Measurements from ENCODE around the gene HAO2. TPM values are rescaled to one million over a fixed set of nuclear protein-coding genes. Genes with fewer than 3 reads are reported as not detected.
A peak's percentile ranks its signal among the peaks of the same experiment; 100 is the strongest.

Gene HAO2
- total RNA-seq, 2 donors from 2014 or later, result not detected

DNA sequence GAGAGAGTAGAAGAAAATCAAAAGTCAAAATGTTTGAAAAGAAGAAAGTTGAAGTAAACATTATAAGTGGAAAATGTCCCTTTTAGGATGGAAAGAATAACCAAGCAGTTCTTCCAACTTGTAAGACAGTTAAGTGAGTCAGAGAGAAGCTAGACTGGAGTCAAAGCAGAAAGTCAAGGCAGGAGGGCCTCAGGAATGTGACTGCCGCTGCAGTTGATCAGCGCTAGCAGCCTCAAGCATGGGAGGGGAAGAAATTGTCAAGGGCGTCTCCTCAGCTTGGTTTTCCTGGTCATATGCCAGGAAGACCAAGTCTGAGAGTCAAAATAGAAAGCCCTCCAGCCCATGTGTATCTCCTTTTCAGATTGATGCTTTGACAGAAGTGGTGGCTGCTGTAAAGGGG is 23.2 kb downstream of the HAO2 start:
- DNase-seq (ENCODE audit: low spot score in 2 of 2), result no peak
- no peak for ATAC-seq
- no peaks in the 10 kb centered on the region for H3K36me3 Mint-ChIP-seq
- peaks cover 0 to 3% of the 10 kb centered on the region in 2 donors for H3K9me3 Mint-ChIP-seq
- H3K27ac Mint-ChIP-seq, result no peak overlapping the region

GRCh38 chr1:119394085-119394484 is 25.5 kb downstream of the HAO2 start:
- peaks cover 0 to 3% of the 10 kb centered on the region in 2 donors for H3K9me3 Mint-ChIP-seq
- DNase-seq (ENCODE audit: low spot score in 2 of 2) (no peak), ATAC-seq (no peak)
- H3K36me3 Mint-ChIP-seq, result no peaks in the 10 kb centered on the region
- H3K27ac Mint-ChIP-seq, result no peak overlapping the region

DNA sequence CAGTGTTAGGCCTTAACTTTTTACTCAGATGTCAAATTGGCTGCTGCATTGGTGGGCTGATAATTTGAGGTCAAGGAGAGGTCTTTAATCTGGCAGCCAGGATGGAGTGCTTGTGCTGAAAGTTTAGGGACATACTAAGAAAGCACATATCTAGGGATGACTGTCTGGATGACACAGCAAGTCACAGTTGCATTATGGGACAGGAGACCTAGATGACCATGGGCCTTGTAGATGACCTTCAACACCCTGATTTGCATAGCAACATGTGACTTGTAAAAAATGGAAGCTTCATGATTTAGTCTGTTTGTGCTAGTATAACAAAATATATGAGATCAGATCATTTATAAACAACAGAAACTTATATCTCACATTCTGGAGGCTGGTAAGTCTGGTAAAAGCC is 28.4 kb downstream of the HAO2 start:
- Mint-ChIP-seq H3K27ac (no peak overlapping the region), H3K9me3 (no peaks in the 10 kb centered on the region), H3K36me3 (no peaks in the 10 kb centered on the region)
- no peak for DNase-seq (ENCODE audit: low spot score in 2 of 2)
- ATAC-seq, result no peak

GRCh38 chr1:119397986-119398385 is 29.4 kb downstream of the HAO2 start:
- Mint-ChIP-seq H3K36me3 (peaks cover 0 to 7% of the 10 kb centered on the region in 2 donors), H3K9me3 (no peaks in the 10 kb centered on the region), H3K27ac (no peak overlapping the region)
- ATAC-seq (no peak), DNase-seq (ENCODE audit: low spot score in 2 of 2) (no peak)

- ATAC-seq (no peak), DNase-seq (ENCODE audit: low spot score in 2 of 2) (no peak)
- Mint-ChIP-seq H3K36me3 (peaks cover 0 to 7% of the 10 kb centered on the region in 2 donors), H3K27ac (no peak overlapping the region), H3K9me3 (peaks cover 8 to 12% of the 10 kb centered on the region in 2 donors)
These were observed 36.2 kb downstream of the HAO2 start for GRCh38 chr1:119404736-119405135.

GRCh38 chr1:119409731-119410130 is 41.1 kb downstream of the HAO2 start:
- Mint-ChIP-seq H3K36me3 (no peaks in the 10 kb centered on the region), H3K27ac (no peak overlapping the region), H3K9me3 (peaks cover 8 to 12% of the 10 kb centered on the region in 2 donors)
- ATAC-seq (no peak), DNase-seq (ENCODE audit: low spot score in 2 of 2) (no peak)

DNA sequence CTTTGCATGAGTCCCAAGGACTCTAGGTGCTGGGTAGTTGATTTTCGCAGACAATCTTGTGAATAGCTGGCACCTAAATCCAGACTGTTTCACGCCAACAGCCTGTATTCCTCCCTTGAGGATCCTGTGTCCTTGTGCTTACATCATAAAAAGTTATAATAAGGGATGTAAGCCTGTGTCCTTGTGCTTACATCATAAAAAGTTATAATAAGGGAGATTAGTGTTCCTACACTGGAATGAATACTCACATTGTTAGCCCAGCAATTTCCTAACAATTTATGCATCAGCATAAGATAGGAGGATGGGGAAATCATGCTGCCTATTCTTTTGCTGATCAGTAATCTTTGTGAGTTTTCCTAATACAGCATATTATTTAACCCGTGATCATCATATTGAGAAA is 42.4 kb downstream of the HAO2 start:
- peaks cover 8% of the 10 kb centered on the region in 2 donors for H3K9me3 Mint-ChIP-seq
- no peak overlapping the region for H3K27ac Mint-ChIP-seq
- H3K36me3 Mint-ChIP-seq, result no peaks in the 10 kb centered on the region
- no peak for ATAC-seq
- DNase-seq (ENCODE audit: low spot score in 2 of 2), result no peak

- no peak for ATAC-seq
- Mint-ChIP-seq H3K27ac (no peak within 1 kb of the TSS), H3K9me3 (no peaks in the 10 kb centered on the region), H3K36me3 (no peaks in the 10 kb centered on the region)
- no peak for DNase-seq (ENCODE audit: low spot score in 2 of 2)
These were observed 46.4 kb downstream of the HAO2 start, which contains the start of gene HSD3B2 for GRCh38 chr1:119414950-119415349. HSD3B2 (plus strand) TSS chr1:119415150; CDS start chr1:119415420, 270 bp downstream.

GRCh38 chr1:119416006-119416640 is 47.5 kb downstream of the HAO2 start:
- Mint-ChIP-seq H3K9me3 (no peaks in the 10 kb centered on the region), H3K36me3 (no peaks in the 10 kb centered on the region), H3K27ac (no peak overlapping the region)
- no peak for ATAC-seq
- no peak for DNase-seq (ENCODE audit: low spot score in 2 of 2)

DNA sequence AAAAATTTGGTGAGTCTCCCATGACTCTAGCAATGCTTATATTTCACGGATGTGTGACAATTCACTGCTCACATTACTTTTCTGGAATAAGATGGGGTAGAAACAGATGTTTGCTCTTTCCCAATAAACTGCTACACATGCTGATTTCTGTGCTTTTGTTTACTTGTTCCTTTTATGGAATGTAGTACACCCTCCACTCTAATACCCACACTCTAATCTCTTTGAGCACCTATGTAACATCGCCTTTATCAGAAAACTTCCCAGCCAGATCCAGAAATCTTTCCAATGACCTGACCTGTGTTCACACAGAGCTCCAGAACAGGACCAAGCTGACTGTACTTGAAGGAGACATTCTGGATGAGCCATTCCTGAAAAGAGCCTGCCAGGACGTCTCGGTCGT is 50.5 kb downstream of the HAO2 start:
- ATAC-seq, result no peak
- DNase-seq (ENCODE audit: low spot score in 2 of 2), result no peak
- no peak overlapping the region for H3K27ac Mint-ChIP-seq
- H3K36me3 Mint-ChIP-seq, result no peaks in the 10 kb centered on the region
- no peaks in the 10 kb centered on the region for H3K9me3 Mint-ChIP-seq

- H3K9me3 Mint-ChIP-seq, result no peaks in the 10 kb centered on the region
- DNase-seq (ENCODE audit: low spot score in 2 of 2) (no peak), ATAC-seq (no peak)
- no peak overlapping the region for H3K27ac Mint-ChIP-seq
- H3K36me3 Mint-ChIP-seq, result no peaks in the 10 kb centered on the region
These were observed 52.1 kb downstream of the HAO2 start for GRCh38 chr1:119420638-119421037.

DNA sequence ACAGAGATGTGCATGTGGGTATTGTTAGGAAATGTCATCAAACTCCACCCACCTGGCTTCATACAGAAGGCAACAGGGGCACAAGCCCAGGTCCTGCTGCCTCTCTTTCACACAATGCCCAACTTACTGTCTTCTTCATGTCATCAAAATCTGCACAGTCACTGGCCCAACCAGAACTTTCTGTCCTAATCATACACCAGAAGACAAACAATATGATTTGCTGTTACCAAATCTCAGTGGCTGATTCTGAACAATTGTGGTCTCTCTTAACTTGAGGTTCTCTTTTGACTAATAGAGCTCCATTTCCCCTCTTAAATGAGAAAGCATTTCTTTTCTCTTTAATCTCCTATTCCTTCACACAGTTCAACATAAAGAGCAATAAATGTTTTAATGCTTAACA is 54.0 kb downstream of the HAO2 start:
- no peak for DNase-seq (ENCODE audit: low spot score in 2 of 2)
- Mint-ChIP-seq H3K36me3 (no peaks in the 10 kb centered on the region), H3K27ac (no peak overlapping the region), H3K9me3 (no peaks in the 10 kb centered on the region)
- ATAC-seq, result peak in 1 of 2 donors; percentile 80

GRCh38 chr1:119428991-119429390 is 60.4 kb downstream of the HAO2 start:
- no peaks in the 10 kb centered on the region for H3K9me3 Mint-ChIP-seq
- no peaks in the 10 kb centered on the region for H3K36me3 Mint-ChIP-seq
- DNase-seq (ENCODE audit: low spot score in 2 of 2) (no peak), ATAC-seq (no peak)
- no peak overlapping the region for H3K27ac Mint-ChIP-seq

- Mint-ChIP-seq H3K36me3 (no peaks in the 10 kb centered on the region), H3K9me3 (no peaks in the 10 kb centered on the region), H3K27ac (no peak overlapping the region)
These were observed 61.1 kb downstream of the HAO2 start for GRCh38 chr1:119429687-119430086.

DNA sequence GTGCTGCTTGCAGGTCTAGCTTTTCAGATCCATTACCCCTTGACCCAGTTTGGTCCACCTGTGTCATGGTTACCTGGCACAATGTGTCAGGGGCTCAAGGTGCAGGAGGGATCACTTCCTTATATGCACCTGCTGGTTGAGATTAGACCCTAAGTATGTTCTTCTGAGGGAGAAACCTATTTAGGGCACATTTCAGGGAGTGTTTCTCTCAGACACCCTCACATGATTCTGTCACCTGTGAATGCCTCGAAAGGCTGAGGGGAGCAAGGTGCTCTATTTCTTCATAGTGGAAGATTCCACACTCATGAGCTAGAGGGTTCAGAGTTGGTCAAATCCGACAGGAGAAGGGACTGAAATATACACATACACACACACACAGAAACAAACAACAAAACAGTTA is 61.9 kb downstream of the HAO2 start:
- Mint-ChIP-seq H3K36me3 (no peaks in the 10 kb centered on the region), H3K9me3 (no peaks in the 10 kb centered on the region), H3K27ac (no peak overlapping the region)
- ATAC-seq (no peak), DNase-seq (ENCODE audit: low spot score in 2 of 2) (no peak)

More at GRCh38 chr1:119429687-119430086, 61.1 kb downstream of the HAO2 start:
- DNase-seq (ENCODE audit: low spot score in 2 of 2), result no peak
- no peak for ATAC-seq

- H3K9me3 Mint-ChIP-seq, result no peaks in the 10 kb centered on the region
- ATAC-seq (no peak), DNase-seq (ENCODE audit: low spot score in 2 of 2) (no peak)
- no peak overlapping the region for H3K27ac Mint-ChIP-seq
- no peaks in the 10 kb centered on the region for H3K36me3 Mint-ChIP-seq
These were observed 63.3 kb downstream of the HAO2 start for GRCh38 chr1:119431836-119432235.

GRCh38 chr1:119435052-119435451 is 66.5 kb downstream of the HAO2 start:
- no peaks in the 10 kb centered on the region for H3K9me3 Mint-ChIP-seq
- ATAC-seq, result no peak
- no peak overlapping the region for H3K27ac Mint-ChIP-seq
- no peaks in the 10 kb centered on the region for H3K36me3 Mint-ChIP-seq
- DNase-seq (ENCODE audit: low spot score in 2 of 2), result no peak

DNA sequence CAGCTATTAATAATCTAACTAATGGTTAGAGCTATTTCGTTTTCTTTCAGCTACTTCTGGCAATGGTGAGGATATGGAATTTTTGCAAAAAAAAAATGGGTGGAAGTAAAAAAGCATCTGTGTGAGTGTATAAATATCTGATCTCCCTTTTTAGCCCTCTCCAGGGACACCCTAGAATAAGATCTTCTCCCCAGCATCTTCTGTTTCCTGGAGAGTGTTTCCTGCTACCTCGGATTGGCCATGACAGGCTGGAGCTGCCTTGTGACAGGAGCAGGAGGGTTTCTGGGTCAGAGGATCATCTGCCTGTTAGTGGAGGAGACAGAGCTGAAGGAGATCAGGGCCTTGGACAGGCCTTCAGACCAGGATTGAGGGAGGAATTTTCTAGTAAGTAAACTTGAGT is 70.2 kb downstream of the HAO2 start:
- DNase-seq (ENCODE audit: low spot score in 2 of 2) (no peak), ATAC-seq (no peak)
- Mint-ChIP-seq H3K36me3 (no peaks in the 10 kb centered on the region), H3K9me3 (no peaks in the 10 kb centered on the region), H3K27ac (no peak overlapping the region)

Measured in activated naive CD4-positive, alpha-beta T cell treated with anti-CD3 and anti-CD28 coated beads, Interleukin-2, amount 50 U/mL, for 72 hours (primary cell).